22Rv1 (cell line): ENCODE measurements around the gene PLA2G6.

Experiments
- H3K27ac ChIP-seq: fragments of 450-650 bp; 2 replicates; pipeline ENCODE4 v1.5.1; 2017
- CTCF ChIP-seq: fragments of 450-650 bp; IDR thresholded peaks from 2 replicates; pipeline ENCODE4 v1.5.1; 2017; ENCODE audit warnings: mild to moderate bottlenecking
- ZFX ChIP-seq: fragments of 450-650 bp; IDR thresholded peaks from 2 replicates; pipeline ENCODE4 v1.6.1; 2017; ENCODE audit warnings: antibody characterized with exemption, borderline replicate concordance

PLA2G6 gene

DNA sequence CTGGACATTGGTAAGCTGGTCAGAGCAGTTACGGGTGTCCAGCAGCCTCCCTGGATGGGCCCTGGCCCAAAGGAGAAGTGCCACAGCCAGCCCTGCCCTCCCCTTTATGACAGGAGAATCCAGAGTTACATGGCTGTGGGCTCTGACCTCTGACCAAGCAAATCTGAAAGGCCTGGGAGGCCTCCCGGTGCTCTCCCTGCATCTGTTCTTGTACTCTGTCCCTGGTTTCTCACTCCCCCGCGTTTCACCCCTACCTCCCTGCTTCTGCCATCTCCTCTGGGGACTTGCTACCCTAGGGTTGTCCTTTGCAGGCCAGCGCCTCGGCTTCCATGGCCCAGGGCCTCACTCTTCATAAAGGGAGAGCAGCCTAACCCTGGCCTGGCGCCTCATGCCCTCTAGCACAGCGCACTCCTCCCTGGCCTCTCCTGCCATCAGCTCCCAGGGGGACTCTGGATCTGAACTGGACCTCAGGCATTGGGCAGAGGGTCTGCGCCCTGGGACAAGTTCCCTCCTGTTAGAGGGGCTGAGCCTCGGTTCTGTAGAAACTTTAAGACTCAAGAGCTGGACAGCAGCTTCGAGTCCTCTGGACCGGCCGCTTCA lies 113.8 kb downstream of the PLA2G6 start:
- H3K27ac ChIP-seq, result no peak overlapping the region
- TF ChIP-seq ZFX (no peak), CTCF (no peak)

- H3K27ac ChIP-seq, result no peak overlapping the region
- no peak for TF ChIP-seq ZFX
- no peak for TF ChIP-seq CTCF
Measured at GRCh38 chr22:38067028-38067415, 114.6 kb downstream of the PLA2G6 start.

- TF ChIP-seq CTCF, result no peak
- TF ChIP-seq ZFX, result no peak
Measured at GRCh38 chr22:38066381-38067027, 115.1 kb downstream of the PLA2G6 start.

GRCh38 chr22:38065539-38065938 lies 116.1 kb downstream of the PLA2G6 start:
- H3K27ac ChIP-seq, result no peak overlapping the region
- TF ChIP-seq ZFX (no peak), CTCF (no peak)

More at GRCh38 chr22:38066381-38067027, 115.1 kb downstream of the PLA2G6 start:
- H3K27ac ChIP-seq, result no peak overlapping the region

GRCh38 chr22:38062791-38063190 lies 118.8 kb downstream of the PLA2G6 start:
- peak overlapping the region; percentile 86 for H3K27ac ChIP-seq
- no peak for TF ChIP-seq ZFX
- TF ChIP-seq CTCF, result no peak
